CD4-positive, alpha-beta T cell treated with Interleukin-6 for 4 hours (primary cell): ENCODE measurements around the gene TMEM184B.

Experiments
- DNase-seq: peaks from one replicate; pipeline ENCODE4 v3.0.0-alpha.2; 2020; ENCODE audit warnings: mixed read lengths

Gene TMEM184B

DNA sequence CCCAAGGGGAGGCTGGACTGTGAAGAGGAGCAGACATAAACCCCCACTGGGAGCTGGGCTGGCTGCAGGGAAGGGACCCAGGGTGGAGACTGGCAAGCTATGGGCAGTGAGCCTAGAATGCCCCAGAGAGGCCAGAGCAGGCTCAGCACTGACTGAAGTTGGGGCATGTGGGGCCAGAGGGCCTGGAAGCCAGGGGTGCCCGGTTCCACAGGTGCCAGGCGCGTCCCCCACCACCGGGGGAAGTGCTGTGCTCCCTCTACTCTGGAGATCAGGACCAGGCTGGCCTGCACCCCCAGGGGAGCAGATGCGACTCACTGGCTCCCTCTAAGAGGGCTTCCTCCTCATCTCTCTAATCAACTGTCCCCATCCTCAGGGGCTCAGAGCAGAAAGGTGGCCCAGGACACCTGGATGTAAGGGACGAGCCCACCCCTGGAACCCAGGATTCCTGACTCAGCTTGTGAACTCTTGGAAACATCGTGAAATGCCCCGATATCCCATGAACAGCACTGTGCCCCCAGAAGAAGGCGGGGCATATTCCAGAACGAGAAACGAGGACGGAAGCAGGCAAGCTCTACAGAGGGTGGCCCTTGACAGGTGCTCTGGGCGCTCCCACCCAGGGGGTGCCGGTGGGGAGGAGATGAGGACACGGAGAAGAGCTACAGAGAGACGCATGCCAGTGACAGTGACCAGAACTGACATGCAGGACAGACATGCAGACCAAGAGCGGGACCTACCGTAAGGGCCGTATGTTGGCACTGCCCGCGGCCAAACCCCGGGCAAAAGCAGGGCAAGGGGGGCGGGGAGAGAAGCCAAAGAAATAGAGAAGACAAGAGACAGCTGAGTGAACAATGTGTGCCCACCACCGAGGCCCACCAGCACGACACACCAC, 50.7 kb downstream of the TMEM184B start:
- no peak for DNase-seq

DNA sequence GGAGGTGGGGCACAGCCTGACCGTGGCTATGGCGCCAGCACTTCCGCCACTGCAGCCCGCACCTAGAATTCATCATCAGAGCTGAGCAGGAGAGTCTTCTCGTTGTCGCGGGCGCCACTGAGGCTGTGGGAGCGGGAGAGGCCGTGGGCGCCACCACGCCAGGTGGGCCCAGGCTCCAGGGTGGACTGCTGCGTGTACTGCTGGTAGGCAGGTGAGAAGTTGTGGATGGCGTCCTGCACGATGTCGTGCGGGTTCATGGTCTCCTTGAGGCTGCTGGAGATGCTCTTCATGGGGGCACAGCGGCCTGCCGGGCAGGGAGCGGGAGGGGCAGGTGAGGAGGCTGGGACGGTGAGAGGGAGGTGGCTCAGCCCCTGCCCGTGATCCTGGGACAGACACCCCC, 51.4 kb downstream of the TMEM184B start:
- DNase-seq, result no peak

DNA sequence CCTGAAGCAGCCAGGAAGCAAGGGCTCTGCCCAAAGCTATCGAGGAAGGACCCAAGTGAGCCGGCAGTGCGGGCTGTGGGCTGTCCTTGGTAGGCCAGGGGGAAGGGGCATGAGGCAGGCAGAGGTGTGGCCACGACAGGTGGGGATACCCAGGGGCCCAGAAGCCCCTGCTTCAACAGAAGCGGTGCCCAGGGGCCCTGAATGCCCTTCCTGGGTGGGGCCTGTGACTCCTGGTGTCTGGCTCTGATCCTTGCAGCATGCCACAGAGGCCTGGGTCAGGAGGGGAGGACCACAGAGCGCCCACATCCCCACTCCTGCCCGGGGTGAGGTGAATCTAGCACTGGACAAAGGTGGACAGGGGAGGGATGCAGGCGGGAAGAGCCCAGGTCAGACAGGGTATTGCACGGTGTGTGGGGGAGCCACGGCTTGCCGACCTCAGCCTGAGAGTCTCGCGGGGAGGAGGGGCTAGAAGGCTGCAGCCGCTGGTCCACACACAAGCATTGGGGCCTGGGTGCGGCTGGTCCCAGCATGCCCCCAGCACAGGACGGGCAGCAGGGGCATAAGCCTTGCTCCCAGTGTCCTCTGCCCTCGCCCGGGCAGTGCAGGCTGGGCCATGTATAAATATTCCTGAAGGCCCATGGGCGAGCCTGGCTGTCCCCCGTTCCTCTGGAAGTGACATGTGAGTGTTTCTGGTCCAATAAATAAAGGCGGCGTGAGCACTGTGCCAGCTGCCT, 52.0 kb downstream of the TMEM184B start:
- no peak for DNase-seq

DNA sequence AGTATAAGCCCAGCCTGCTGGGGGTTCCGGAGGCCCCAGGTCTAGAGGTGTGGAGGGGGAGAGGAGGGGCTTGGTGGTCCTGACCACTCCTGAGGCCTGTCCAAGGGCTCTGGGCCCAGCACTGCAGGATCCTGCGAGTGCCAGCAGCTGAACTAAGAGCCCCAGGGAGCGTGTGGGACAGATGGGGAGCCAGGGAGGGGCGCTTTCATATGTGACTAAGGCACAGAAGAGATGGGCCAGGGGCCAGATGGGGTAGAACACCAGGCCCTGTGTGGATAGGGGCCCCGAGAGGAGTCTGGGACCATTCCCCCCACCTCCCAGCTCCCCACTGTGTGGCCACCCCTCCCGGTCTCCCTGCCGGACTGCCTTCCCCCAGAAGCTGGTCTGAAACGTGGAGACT, 52.6 kb downstream of the TMEM184B start:
- no peak for DNase-seq

DNA sequence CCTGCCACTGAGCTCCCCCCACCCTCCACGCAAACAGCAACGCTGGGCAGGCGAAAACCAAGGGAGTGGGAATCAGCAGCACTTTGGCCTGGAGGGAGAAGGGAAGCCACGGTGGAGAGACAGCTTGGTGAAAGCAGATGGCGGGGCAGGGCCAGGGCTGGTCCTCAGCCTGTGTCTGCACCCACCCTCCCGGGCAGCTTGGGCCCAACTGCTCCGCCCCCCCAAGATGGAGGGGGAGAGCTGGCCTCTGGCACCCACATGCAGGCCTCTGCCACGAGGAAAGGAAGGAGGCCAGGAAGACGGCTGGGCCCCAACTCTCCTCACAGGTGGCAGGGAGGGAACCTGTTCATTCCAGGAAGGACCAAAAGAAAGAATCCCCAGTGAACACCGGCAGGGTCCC, 53.2 kb downstream of the TMEM184B start:
- DNase-seq, result no peak

DNA sequence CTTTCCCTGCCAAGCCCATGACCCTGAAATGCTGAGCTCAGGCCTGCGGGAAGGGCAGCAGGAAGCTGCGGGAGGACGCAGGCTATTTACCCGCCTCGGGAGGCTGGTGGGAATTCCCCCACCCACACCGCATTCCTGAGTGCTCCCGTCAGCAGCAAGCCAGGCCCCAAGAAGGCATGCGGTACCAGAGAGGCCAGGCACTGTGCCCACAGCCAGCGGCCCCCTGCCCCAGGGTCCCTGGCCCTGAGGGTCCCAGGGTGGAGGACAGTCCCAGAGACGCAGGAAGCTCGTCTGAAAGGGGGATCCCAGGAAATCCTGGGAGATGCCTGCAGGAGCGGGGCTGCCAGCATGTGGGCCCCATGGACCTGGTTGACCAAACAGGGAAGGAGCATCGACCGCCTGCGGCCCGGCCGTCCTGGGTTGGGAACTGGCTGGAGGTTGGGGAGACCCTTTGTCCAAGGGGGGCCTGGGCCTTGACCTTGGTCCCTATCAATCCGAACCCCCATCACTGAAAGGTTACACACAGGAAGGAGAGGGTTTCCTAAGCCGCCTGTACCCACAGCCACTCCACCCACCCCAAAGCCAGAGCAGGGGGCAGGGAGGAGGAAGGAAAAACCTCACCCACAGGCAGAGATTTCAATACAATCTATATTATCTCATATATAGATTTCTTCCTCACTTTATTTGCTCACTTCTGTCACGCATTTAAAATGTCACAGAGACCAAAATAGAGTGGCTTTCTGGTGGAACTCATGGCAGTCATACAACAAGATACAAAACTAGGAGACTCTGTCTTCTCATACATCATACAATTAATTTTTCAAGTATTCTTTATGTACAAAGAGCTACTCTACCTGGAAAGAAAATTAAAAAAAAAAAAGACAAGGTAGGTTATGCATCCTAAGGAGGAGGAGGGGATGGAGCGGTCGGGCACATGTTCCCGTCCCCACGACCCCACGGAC, 53.9 kb downstream of the TMEM184B start:
- peak; percentile 17 for DNase-seq

DNA sequence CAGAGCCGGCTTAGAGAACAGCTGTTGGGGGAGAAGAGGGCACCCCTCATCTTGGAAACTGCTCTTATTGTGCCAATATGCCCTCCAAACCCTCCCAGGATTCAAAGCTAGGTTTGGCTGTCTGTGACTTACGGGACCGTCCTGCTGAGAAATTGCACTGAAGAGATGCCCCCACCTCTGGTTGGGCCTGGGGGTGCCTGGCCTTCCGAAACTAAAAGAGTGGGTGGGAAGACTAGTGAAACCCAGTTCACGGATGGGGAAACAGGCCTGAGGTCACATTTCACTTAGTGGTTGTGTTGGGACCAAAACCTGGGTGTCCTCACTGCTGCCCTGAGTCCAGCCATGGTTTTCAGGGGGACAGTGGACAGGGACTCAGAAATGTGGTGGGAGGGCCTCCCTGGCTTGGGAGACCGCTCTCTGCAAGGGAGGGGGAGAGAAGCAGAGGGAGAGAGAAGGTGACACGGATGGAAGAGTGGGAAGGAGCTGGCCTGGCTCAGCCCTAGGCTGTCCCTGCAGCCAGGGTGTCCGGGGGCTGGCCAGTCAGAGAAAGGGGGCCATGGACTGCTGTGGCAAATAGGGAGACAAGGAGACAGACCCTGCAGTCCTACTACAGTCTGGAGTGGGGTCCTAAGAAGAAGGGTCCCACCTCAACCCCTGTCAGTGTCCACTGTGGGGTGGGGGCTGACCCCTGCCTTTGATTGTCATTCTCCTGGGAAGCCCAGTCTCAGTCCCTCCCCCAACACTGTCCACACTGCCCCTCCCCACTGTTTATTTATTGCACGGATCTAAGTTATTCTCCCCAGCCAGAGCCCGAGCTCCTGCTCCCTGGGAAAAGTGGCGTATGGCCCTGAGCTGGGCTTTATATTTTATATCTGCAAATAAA, 57.4 kb downstream of the TMEM184B start:
- no peak for DNase-seq

DNA sequence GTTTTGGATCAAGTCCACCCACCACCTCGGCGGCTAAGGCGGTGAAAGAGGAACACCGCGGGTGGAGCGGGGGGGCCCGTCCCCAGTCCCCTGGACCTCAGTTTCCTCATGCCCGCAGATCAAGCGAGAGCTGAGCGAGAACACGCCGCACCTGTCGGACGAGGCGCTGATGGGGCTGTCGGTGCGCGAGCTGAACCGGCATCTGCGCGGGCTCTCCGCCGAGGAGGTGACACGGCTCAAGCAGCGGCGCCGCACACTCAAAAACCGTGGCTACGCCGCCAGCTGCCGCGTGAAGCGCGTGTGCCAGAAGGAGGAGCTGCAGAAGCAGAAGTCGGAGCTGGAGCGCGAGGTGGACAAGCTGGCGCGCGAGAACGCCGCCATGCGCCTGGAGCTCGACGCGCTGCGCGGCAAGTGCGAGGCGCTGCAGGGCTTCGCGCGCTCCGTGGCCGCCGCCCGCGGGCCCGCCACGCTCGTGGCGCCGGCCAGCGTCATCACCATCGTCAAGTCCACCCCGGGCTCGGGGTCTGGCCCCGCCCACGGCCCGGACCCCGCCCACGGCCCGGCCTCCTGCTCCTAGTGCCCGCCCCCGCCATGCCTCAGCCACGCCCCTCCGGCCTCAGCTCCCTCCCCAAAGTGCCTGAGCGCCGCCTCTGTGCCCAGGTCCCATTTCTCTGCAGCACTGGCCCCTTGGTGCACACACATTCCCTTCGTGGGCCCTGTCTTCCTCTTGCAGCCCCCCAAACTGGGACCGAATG, 58.3 kb downstream of the TMEM184B start:
- peak; percentile 81 for DNase-seq

DNA sequence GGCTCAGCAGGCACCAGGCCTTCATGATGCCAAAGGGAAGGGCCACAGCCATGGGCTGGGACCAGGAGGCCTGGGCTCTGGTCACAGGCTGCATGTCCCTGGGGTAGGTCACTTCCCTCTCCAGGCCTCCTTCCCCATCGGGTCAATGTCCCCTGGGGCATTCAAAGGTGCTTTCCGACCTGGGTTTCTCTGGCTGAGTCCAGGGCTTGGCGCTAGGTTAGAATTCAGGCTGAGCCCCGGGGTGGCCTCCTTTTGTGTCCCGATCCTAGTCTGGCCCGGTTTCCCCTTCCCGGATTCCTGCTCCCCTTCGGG, 58.9 kb downstream of the TMEM184B start:
- no peak for DNase-seq

DNA sequence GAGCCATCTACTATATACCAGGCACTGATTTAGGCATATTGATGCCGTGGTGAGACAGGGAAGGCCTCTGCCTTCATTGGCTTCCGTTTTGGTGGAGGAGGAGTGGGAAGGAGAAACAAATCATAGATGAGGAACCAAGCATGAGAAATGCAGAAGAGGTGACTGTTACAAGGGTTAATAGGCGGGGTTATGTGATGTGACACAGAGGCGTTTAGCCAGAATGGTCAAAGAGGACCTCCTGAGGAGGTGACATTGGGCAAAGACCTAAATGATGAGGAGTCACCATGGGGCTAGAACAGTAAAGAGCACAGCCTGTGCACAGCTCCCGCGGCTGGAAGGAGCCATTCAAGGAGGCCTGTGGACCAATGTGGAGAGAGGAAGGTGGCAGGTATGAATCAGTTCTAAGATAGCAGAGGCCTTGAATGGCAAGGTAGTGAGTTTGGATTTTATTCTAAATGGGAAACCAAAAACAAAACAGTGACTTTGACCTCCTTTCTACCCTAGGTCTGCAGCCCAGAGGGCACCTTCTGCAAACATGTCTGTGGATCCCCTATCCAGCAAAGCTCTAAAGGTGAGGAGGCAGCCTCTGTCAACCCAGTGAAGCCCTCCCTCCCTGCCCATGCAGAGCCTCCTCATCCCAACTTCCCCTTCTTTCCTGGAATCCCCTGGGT, 59.4 kb downstream of the TMEM184B start:
- DNase-seq, result no peak

DNA sequence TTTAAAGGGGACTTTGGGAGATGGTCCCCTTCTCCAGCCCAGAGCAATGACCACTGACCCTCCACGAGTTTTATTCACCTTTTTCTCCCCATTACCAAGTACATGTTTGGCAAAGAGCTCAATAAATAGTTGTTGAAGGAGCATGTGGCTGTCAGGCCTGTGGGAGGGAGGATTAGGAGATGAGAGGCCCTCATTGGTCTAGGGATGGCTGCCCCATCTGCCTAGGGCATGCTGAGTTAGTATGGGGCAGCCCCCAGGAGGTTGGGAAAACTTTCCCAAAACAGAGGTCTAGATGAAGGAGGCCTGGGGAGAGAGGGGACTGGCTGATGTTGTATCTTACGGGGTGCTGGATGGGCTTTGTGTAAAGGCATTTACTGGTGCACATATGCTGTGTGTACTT, 60.4 kb downstream of the TMEM184B start:
- no peak for DNase-seq

DNA sequence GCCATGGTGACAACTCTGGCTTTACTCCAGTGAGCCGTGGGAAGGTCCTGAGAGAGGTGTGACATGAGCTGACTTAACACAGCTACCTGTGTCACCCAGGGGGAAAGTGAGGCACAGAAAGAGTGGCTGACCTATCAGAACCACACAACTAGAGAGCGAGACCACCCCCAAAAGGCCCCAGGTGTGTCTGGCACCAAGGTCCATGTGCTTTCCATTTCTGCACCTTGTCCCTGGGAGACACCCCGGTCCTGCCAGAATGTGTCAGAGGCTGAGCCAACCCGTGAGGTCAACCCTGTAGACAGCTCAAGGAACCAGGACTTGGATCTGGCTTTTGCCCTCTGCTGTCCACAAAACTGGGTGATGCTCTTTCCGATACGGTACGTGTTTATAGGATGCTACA, 61.3 kb downstream of the TMEM184B start:
- no peak for DNase-seq

DNA sequence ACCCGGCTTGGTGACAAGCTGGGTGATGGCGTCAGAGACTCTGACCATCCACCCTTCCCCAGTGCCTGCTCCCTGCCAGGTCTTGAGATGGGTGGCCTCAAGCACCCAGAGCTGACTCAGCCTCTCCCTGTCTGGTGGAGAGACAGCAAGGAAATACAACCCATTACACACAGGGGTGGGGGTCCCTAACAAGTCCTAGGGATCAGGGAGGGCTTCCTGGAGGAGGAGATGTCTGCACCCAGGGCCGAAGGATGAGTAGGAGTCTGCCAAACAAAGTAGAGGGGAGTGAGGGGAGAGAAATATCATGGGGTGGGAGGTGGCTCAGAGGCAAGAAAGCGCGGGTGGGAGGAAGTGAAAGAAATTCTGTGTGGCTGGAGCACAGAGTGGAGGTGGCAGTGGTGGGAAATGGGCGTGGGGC, 64.2 kb downstream of the TMEM184B start:
- no peak for DNase-seq

DNA sequence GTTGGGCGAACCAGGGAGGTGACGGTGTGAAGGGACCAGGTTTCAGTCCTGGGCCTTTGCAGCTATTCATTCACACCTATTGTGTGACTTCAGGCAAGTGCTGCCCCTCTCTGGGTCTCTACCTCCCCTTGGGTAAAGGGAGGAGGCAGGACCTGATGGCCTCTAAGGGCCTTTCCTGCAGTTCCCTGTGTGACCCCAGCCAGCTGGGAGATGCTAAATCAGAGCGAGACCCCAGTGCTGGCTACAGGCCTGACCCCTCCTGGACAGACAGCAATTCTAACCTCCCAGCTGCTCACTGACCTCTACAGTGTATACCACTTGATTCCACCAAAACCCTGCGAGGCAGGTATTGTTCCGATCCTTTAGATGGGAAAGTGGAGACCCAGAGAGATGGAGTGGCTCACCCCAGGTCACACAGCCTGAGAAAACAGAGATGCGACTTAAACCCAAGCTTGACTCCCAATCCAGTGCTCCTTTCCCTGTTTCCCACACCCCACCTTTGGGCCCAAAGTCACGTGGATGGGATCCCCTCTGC, 64.8 kb downstream of the TMEM184B start:
- no peak for DNase-seq

DNA sequence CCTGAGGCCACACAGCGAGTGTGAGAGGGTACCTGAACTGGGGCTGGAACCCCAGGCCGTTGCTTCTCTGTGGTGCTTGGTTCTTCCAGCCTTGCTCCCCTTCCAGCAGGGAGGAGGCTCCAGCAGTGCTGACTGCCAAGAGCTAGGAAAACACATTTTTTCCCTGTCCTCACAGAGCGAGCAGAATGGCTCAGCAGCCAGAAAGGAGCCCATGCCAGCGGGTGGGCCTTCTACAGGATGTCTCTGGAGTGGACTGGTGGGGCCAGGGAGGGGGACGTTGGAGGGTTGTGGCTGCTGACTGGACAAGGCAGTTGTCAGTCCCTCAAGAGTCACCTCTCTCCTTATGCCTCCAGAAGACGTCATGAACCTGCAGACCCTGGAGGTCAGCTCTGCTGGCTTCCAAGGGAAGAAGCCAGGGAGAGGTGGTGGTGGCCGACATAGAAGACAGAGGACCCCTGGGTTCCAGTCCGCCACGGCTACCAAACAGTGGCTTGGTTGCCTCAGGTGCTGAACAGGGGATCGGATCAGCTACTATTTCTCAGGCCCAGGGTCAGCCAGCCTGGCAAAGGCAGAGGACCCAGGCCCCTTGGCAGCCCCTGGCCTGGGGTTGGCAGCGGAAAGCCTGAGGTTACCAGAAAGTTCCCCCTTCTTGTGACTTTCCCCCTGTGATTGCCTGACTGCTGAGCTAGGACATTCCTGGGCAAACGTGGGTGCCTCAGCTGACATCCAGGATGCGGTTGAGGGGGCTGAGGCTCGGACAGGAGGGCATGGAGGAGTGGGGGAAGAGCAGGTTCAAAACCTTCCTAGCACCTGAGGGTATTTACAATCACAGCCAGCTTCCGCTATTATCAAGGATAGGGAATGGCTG, 67.3 kb downstream of the TMEM184B start:
- DNase-seq, result no peak

DNA sequence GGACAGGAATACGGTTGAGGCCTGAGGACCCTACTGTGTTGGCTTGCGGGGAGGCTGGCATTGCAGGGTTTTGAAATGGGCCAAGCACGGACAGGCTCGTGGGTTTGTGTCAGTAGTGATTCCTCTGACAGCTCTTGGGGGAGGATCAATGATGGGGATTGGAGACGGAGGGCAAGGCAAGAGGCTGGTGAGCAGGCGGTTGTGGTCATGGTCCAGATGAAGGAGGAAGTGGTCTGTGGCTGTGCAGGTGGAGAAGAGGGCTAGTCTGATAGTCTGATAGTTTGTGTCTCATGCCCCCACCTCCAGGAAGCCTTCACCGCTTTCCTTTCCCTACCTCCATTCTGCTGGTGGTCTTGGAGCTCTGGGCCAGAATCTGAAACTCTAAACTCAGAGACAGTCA, 68.0 kb downstream of the TMEM184B start:
- DNase-seq, result no peak

DNA sequence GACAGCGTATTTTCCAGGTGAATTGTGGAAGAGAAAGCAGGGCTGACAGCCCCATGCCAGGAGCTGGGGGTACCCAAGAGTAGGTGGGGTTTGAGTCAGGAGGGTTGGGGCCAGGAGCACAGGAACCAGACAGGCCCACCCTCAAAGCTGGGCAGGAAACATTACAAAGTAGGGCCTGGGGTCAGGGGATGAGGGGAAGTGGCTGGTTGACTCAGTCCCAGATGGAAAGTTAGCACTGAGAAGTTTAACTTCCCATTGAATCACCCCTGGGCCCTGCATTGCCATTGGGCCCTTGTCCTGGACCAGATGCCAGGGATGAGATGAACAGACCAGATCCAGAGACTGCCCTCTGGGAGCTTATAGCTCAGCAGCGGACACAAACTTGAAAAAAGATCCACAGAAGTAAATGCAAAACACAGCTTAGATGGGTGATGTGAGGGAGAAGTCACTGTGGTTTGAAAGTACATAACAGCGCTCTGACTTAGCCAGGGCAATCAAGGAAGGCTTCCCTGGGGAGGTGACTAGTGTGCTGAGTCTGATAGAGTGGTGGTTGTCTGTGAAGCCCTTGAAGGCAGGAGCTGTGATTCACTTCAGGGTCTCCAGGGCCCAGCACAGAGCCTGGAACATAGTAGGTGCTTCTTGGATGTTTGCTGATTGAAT, 68.8 kb downstream of the TMEM184B start:
- DNase-seq, result no peak

DNA sequence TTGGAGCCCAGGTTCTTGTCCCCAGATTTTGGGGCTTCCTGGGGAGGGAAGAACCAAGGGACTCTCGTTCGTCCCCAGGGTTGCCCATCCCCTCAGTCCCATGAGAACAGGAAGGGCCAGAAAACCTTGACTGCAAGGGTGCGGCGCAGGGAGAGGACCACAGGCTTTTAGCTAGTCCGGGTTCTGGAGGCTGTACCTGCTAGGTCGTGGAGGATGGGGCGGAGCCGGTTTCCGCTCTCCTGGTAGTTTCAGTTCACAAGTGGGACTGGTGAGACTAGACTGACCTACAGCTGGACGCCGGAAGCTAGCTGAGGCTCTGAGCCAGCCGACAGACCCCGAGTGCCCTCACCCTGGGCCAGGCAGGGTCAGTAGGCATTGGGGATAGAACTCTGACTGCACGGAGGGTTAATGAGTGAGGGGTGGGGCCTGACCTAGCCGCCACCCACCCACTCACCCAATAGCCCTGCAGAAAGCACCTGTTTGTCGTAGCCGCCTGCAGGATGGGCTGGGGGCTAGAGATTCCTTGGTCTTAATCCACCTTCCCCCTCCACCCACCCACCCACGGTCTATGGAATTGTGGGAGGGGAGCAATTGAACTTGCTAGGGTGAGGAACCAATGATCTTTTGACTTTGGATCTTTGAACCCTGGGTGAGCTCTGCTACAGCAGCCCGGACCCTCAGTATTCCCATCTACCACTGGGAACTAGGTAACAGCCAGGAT, 69.6 kb downstream of the TMEM184B start:
- peak; percentile 63 for DNase-seq
